ENCODE data around the gene GIPR. TPM values are rescaled to one million over a fixed set of nuclear protein-coding genes. Genes with fewer than 3 reads are reported as not detected.

GIPR gene
- total and polyA plus RNA-seq, 2 of the 13 experiments (the other 11 are each of a cell fraction or from before 2014, with no cell fraction given): 0.15 to 1.2 TPM

GRCh38 chr19:45681391-45682015 is 13.5 kb downstream of the GIPR start (continued):
- TF ChIP-seq, protein P1, sequence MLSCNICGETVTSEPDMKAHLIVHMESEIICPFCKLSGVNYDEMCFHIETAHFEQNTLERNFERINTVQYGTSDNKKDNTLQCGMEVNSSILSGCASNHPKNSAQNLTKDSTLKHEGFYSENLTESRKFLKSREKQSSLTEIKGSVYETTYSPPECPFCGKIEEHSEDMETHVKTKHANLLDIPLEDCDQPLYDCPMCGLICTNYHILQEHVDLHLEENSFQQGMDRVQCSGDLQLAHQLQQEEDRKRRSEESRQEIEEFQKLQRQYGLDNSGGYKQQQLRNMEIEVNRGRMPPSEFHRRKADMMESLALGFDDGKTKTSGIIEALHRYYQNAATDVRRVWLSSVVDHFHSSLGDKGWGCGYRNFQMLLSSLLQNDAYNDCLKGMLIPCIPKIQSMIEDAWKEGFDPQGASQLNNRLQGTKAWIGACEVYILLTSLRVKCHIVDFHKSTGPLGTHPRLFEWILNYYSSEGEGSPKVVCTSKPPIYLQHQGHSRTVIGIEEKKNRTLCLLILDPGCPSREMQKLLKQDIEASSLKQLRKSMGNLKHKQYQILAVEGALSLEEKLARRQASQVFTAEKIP (CRISPR knock-in tag; IDR thresholded peaks at IDR 0.05; ENCODE audit: borderline replicate concordance): no peak
- TF ChIP-seq JUN (CRISPR knock-in tag; IDR thresholded peaks at IDR 0.05): no peak
- peak; percentile 33; the same call in 1 of the 2 replicates for TF ChIP-seq ZNF563 (CRISPR knock-in tag; IDR thresholded peaks at IDR 0.05)
- no peak for TF ChIP-seq ZNF367 (CRISPR knock-in tag; IDR thresholded peaks at IDR 0.05; ENCODE audit: borderline replicate concordance)
- TF ChIP-seq ZNF512 (CRISPR knock-in tag; IDR thresholded peaks at IDR 0.05): no peak
- TF ChIP-seq, protein P2, sequence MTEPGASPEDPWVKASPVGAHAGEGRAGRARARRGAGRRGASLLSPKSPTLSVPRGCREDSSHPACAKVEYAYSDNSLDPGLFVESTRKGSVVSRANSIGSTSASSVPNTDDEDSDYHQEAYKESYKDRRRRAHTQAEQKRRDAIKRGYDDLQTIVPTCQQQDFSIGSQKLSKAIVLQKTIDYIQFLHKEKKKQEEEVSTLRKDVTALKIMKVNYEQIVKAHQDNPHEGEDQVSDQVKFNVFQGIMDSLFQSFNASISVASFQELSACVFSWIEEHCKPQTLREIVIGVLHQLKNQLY (CRISPR knock-in tag; IDR thresholded peaks at IDR 0.05): no peak
- TF ChIP-seq, protein P3, sequence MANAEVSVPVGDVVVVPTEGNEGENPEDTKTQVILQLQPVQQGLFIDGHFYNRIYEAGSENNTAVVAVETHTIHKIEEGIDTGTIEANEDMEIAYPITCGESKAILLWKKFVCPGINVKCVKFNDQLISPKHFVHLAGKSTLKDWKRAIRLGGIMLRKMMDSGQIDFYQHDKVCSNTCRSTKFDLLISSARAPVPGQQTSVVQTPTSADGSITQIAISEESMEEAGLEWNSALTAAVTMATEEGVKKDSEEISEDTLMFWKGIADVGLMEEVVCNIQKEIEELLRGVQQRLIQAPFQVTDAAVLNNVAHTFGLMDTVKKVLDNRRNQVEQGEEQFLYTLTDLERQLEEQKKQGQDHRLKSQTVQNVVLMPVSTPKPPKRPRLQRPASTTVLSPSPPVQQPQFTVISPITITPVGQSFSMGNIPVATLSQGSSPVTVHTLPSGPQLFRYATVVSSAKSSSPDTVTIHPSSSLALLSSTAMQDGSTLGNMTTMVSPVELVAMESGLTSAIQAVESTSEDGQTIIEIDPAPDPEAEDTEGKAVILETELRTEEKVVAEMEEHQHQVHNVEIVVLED (CRISPR knock-in tag; IDR thresholded peaks at IDR 0.05; ENCODE audit: borderline replicate concordance): no peak
- TF ChIP-seq SALL1 (CRISPR knock-in tag; IDR thresholded peaks at IDR 0.05): peak; percentile 70
- no peak for TF ChIP-seq HNF4G (IDR thresholded peaks at IDR 0.05; ENCODE audit: borderline replicate concordance, low read depth, low read length)
- TF ChIP-seq HNF4G (CRISPR knock-in tag; IDR thresholded peaks at IDR 0.05; ENCODE audit: borderline replicate concordance, low read depth): 0 out of 2 replicates have a peak, but pooled peaks have one; percentile 43
- TF ChIP-seq HMGXB4 (CRISPR knock-in tag; IDR thresholded peaks at IDR 0.05; ENCODE audit: borderline replicate concordance in 1 of 2, low read depth in 1 of 2): peak; percentile 93 to 95
- TF ChIP-seq ZC3H4 (CRISPR knock-in tag; IDR thresholded peaks at IDR 0.05; ENCODE audit: borderline replicate concordance): no peak
- TF ChIP-seq, protein P4, sequence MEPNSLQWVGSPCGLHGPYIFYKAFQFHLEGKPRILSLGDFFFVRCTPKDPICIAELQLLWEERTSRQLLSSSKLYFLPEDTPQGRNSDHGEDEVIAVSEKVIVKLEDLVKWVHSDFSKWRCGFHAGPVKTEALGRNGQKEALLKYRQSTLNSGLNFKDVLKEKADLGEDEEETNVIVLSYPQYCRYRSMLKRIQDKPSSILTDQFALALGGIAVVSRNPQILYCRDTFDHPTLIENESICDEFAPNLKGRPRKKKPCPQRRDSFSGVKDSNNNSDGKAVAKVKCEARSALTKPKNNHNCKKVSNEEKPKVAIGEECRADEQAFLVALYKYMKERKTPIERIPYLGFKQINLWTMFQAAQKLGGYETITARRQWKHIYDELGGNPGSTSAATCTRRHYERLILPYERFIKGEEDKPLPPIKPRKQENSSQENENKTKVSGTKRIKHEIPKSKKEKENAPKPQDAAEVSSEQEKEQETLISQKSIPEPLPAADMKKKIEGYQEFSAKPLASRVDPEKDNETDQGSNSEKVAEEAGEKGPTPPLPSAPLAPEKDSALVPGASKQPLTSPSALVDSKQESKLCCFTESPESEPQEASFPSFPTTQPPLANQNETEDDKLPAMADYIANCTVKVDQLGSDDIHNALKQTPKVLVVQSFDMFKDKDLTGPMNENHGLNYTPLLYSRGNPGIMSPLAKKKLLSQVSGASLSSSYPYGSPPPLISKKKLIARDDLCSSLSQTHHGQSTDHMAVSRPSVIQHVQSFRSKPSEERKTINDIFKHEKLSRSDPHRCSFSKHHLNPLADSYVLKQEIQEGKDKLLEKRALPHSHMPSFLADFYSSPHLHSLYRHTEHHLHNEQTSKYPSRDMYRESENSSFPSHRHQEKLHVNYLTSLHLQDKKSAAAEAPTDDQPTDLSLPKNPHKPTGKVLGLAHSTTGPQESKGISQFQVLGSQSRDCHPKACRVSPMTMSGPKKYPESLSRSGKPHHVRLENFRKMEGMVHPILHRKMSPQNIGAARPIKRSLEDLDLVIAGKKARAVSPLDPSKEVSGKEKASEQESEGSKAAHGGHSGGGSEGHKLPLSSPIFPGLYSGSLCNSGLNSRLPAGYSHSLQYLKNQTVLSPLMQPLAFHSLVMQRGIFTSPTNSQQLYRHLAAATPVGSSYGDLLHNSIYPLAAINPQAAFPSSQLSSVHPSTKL (CRISPR knock-in tag; IDR thresholded peaks at IDR 0.05): peak; percentile 66
